ENCODE measurements around the gene TAX1BP3.
A peak's percentile ranks its signal among the peaks of the same experiment; 100 is the strongest.

The TAX1BP3 gene

DNA sequence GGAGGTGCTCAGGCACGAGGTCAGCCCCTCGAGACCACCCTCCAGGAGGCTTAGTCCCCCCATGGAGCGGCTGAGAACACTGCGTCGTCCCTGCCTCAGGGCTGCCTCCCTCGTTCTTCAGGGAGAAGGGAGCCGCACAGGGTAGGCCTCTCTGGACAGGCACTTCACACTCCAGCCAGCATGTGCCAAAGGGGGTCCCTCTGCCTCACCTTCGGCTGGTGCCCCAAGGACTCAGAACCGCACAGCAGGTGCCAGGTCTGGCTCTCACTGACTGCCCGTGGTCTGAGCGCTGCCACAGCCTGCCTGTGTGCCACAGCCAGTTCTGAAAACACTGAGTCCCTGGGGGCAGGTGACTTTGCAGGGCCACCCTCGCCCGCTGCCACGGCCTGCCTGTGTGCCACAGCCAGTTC lies 20.5 kb upstream of the TAX1BP3 start:
- DNase-seq (ENCODE audit: low read depth in 2 of 2) = no peak

DNA sequence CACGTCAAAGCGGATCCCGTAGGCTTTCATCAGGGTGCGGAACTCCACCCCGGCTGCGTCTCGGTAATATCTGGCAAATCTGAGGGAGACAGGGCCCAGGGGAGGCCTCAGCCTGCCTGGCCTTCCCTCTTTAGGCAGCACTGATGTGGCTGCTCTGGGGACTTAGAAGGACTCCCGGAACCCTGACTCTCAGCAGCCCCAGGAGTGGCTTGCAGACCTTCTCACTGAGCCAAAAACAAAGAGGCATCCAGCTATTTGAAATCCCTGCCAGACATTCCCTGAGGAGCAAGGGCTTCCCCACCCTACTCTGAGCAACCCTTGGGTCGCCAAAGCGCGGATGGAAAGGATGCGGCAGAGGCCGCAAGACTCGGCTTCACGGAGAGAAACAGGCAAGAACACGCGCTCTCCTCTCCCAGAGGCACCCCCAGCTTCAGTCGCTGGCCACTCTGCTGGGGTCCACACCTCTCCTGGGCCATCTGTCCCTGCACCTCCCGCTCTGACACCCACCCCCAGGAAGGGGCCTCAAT lies 19.7 kb upstream of the TAX1BP3 start:
- no peak for DNase-seq (ENCODE audit: low read depth in 2 of 2)

GRCh38 chr17:3685174-3685573 lies 16.8 kb upstream of the TAX1BP3 start:
- DNase-seq (ENCODE audit: low read depth in 2 of 2) = no peak

GRCh38 chr17:3683054-3683511 lies 14.7 kb upstream of the TAX1BP3 start:
- DNase-seq (ENCODE audit: low read depth in 2 of 2) = peak in 1 of 2 donors; percentile 39

GRCh38 chr17:3682033-3682432 lies 13.7 kb upstream of the TAX1BP3 start:
- DNase-seq (ENCODE audit: low read depth in 2 of 2) = no peak

DNA sequence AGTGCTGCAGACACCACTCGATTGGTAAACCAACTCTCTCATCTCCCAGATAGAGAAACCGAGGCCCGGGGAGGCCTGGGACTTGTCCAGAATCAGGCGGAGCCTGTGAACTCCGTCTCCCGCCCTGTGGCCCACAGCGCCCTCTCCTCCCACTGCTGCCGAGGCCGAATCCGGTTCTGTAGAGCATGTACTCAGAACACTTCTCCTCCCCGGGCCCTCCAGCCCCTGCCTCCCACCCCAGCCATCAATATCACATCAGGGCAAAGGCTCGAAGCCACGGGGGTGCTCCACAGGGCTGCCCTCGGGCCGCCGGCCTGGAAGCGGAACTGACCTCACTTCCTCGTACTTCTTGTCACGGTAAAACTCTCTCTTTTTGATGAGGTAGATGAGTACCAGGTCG lies 13.2 kb upstream of the TAX1BP3 start:
- DNase-seq (ENCODE audit: low read depth in 2 of 2) = no peak

GRCh38 chr17:3681057-3681456 lies 12.7 kb upstream of the TAX1BP3 start:
- no peak for DNase-seq (ENCODE audit: low read depth in 2 of 2)

DNA sequence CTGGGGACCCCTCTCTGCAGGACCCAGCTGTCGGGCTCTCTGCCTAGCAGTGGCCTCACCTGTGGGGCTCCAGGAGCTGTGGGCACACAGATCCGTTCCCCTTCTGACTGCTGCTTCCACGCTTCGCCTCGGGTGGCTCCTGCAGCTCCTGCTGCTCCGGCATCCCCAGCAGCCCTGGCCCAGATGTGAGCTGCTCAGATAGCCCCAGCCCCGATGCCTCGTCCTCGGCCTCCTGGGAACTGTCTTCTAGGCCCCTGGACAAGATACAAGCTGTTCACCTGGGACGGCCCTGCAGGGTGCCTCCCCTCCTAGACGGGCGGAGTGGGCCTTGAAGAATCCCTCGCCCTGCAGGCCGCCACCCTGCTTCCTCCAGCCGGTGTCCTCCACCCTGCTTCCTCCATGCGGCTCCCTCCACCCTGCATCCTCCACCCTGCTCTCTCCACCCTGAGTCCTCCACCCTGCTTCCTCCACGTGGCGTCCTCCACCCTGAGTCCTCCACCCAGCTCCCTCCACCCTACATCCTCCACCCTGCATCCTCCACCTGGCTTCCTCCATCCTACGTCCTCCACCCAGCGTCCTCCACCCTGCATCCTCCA lies 11.3 kb upstream of the TAX1BP3 start:
- no peak for DNase-seq (ENCODE audit: low read depth in 2 of 2)

- DNase-seq (ENCODE audit: low read depth in 2 of 2) = no peak
These were observed 10.6 kb upstream of the TAX1BP3 start for GRCh38 chr17:3678821-3679530.

DNA sequence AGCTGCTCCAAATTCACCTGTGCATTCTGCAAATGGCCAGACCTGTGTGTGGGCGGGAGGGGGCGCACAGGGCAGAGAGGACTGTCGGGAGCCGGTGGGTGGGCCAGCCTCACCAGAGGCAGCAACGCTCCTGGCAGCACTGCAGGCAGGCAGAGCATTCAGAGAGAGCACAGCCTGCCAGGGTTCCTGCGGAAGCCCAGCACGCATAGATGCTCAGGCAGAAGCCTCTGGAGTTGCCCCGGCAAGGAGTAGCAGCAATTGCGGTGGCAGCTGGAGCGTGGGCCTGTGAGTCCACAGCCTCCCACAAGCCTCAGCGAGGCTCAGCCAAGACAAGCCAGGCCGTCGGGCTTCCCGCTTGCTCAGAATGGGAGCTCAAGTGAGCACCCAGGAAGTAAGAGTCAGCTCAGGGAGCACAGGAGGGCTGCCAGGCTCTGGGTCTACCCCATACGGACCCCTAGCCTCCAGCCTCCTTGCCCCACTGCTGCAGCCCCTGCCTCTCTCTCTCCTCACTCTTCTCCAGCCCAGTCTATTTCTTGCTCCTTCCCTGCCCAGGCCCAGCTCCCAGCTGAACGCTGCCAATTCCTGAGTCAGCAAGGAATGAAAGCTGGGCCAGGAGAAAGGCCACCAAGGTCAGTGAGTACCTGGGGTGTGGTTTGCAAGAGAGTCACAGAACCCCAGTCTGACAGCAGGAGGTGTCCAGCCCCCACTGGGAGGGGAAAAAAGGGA lies 9.9 kb upstream of the TAX1BP3 start:
- DNase-seq (ENCODE audit: low read depth in 2 of 2) = no peak

DNA sequence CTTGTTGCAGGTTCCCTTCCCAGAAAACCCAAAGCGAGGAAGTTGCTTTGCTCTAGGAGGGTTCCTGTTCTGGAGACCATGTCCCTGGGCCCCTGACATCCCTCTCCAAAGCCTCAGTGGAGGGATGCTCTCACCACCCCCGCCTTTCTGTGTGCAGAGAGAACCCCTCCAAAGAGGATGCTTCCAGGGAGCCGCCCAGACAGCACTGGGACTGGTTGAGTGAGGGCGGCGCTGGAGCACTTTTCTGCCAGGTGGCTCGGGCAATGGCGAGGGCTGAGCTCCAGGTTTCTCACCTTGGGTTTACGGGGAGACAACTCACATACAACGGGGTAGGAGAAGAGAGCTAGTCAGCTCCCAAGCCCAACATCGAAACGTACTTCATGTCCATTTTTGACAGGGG lies 7.5 kb upstream of the TAX1BP3 start:
- DNase-seq (ENCODE audit: low read depth in 2 of 2) = no peak

DNA sequence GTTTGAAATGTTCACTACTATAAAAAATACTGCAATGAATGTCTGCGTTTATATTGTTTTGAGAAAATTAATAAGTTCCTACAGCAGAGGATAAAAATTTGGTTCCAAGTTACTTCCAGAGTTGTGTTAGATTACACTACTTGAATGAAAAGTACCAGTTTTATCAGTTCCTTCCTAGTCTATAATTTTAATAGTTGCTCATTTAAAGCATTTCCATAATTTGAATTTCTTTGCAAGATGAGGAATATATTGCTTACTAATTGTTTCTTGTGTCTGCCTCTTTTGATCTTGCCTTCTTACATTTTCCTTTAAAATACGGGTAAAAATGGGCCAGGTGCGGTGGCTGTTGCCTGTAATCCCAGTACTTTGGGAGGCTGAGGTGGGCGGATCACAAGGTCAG lies 4.2 kb upstream of the TAX1BP3 start:
- DNase-seq (ENCODE audit: low read depth in 2 of 2) = no peak

DNA sequence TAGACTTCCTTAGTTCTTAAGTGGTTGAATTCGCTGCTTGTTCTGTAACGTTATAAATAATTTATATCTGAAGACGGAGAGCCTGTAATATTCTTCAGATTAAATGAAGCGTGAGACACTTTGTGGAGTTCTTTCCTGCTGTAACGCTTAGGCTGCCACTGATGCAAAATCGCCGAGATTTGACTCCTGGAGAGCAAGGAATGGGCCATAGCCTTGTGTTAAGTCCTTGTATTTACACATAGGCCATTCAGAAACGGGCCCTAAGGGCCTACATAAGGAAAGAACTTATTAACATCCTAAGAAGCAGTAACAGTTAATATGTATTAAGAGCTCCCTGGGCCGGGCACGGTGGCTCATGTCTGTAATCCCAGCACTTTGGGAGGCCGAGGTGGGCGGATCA lies 1.2 kb upstream of the TAX1BP3 start:
- no peak for DNase-seq (ENCODE audit: low read depth in 2 of 2)

DNA sequence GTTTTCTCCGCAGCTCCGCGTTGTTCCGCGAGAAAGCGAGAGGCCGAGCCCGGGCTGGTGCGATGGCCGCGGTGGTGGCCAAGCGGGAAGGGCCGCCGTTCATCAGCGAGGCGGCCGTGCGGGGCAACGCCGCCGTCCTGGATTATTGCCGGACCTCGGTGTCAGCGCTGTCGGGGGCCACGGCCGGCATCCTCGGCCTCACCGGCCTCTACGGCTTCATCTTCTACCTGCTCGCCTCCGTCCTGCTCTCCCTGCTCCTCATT lies 638 bp upstream of the TAX1BP3 start:
- no peak for DNase-seq (ENCODE audit: low read depth in 2 of 2)

GRCh38 chr17:3667366-3668278 lies 756 bp downstream of the TAX1BP3 start:
- no peak for DNase-seq (ENCODE audit: low read depth in 2 of 2)

DNA sequence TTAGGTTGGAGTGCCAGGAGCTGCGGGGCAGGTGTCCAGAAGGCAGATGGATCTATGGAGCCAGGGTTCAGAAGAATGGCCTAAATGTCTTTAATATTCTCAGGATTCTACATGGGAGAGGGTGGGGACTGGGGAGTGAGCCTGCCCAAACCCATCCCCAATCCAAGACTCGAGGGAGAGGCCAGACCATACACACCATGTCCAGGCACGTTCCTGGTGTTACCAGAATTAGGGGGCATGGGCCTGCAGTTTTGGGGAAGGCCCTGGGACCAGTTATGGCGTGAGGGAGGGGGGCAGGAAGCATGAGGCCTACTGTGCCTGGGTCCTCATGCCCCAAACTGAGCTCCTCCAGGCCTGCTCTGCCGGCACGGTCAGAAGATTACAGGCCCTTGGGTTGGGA lies 1.9 kb downstream of the TAX1BP3 start:
- no peak for DNase-seq (ENCODE audit: low read depth in 2 of 2)

DNA sequence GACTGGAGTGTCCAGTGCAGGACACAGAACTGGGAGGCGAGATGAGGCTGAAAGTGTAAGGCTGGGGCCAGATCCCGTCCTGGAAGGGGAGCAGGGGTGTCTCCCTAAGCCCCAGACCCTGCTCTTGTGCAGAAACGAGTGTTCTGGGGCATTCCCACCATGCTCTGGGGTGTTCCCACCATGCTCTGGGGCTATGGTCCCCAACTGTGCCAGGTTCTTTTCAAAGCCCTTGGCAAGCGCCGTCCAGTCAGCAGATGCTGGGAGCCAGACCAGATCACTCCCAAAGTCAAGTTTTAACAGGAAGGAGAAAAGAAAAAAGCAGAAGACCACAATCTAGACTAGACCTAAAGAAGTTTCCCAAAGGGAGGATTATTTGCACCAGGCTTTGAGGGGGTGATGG lies 2.5 kb downstream of the TAX1BP3 start:
- DNase-seq (ENCODE audit: low read depth in 2 of 2) = no peak

DNA sequence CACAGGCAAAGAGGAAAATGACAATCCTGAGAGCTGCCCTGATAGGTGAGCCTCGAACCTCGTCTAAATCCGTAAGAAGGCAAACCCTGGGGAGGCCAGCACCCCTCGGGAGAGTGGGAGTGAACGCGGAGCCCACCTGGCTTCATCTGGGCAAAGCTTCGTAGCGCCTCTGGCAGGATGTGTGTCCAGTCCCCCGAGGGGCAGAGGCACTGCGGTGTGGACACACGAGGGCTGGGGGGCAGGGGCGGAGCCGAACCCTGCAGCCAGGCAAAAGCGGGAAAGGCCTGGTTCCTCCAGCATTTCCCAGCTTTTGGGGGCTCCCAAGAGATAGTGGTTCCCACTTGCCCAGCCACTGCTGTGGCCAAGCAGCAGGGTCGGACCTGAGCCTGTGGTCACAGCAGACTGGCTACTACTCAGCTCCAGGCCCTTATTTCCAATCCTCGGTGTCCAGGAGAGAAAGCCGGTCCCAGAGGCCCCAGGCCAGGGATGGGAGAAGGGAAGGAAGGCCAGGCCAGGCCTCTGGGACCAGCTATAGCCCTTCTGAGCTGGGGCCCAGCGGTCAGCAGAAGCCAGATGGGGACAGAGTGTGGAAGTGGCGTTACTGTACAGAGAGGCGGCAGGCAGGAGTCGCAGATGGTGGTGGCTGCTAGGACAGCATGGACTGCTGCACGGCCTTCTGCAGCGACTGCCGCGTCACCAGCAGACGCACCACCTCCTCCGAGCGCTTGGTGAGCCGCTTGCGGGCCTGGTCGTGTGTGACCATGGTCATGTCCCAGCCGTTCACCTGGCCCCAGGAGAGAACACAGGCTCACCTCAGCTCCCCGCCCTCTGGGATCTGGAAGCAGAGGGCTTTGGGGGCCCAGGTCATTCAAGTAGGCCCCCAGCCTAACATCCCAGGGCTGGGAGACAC lies 5.0 kb downstream of the TAX1BP3 start:
- DNase-seq (ENCODE audit: low read depth in 2 of 2) = no peak

DNA sequence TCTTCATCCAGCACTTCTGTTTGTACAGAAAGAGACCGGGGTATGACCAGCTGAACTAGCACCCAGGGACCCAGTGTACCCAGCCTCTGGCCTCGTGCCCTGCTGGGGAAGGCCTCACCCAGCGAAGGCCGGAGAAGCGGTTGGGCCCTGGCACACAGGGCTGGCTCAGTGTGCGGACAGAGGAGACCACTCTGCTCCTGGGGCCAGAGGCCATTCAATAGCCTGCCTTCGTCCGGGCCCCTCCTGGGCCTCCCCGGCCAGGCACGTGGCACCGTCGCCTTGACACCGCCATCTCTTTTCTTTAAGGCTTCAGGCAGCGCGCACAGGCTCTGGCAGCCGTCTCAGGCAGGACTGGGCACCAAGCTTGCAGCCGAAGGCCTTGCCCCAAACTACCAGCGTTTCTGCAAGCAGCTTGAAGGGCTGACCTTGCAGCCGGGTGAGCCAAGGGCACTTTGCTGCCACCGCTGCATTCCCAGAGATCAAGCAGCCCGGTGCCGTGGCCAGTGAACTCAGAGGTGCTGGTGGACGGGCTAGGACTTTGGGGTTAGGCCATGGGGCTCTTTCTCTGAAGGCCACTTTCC lies 8.0 kb downstream of the TAX1BP3 start:
- no peak for DNase-seq (ENCODE audit: low read depth in 2 of 2)

GRCh38 chr17:3659541-3660111 lies 8.8 kb downstream of the TAX1BP3 start:
- DNase-seq (ENCODE audit: low read depth in 2 of 2) = no peak

All from stimulated activated CD8-positive, alpha-beta memory T cell treated with anti-CD3 and anti-CD28 coated beads, Interleukin-2, amount 100 ng/mL, for 48 hours (primary cell).